Measurements from ENCODE around the gene EPN2.

DNA sequence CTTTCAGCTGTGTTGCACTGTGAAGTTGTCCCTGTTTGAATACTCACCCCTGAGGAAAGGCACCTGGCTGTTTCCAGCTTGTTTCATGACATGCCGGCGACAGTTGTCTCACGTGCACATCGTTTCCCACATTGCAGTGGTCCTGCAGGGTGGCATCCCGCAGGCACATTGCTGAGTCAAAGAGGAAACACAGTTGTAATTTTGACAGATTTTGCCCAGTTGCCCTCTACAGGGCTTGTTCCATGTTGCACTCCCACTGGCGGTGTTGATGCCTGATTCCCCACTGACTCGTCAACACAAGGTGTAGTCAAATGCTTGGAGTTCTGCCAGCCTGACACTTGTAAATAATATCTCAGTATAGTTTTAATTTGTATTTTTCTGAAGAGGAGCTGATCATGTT lies 23.8 kb downstream of the EPN2 start:
- TF ChIP-seq CTCF (IDR thresholded peaks at IDR 0.05) (peak in 3 of 6 experiments; percentile 4 to 20 (median 9)), POLR2A (IDR thresholded peaks at IDR 0.05) (no peak)

Measured in adrenal gland (tissue), 5 donors.